Stimulated activated CD8-positive, alpha-beta memory T cell treated with anti-CD3 and anti-CD28 coated beads, Interleukin-7, amount 100 ng/mL, for 1 hour (primary cell): ENCODE results near the gene CACTIN.
"Not testable (repeated sequence)": the region's sequence is repeated elsewhere in the genome, so short reads cannot be mapped to it uniquely, and the experiment has no call there.

Experiments used
- DNase-seq, 2 donors: peaks; one replicate each; pipeline ENCODE4 v3.0.0-alpha.2; 2020; ENCODE audit warnings: low read depth in 2 of 2

CACTIN gene

DNA sequence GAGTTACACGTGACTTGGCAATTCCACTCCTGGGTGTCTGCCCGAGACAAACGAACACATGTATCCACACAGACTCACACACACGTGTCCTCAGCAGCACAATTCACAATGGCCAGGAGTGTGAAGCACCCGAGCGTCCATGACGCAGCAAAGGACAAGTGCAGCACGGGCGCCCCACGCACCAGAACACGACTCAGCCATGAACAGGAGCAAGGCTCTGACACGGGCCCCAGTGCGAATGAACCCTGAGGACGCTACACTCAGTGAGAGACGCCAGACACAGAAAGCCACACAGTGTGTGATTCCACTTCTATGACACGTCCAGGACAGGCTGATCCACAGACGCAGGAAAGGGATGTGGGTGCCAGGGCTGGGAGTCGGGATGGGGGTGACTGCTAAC lies 37.2 kb upstream of the CACTIN start:
- DNase-seq: no peak

- DNase-seq: no peak
Measured at GRCh38 chr19:3661284-3662238, 35.0 kb upstream of the CACTIN start.

GRCh38 chr19:3660493-3661219 lies 34.1 kb upstream of the CACTIN start:
- no peak for DNase-seq

- DNase-seq: no peak
Measured at GRCh38 chr19:3659746-3660112, 33.1 kb upstream of the CACTIN start.

GRCh38 chr19:3658870-3659745 lies 32.5 kb upstream of the CACTIN start:
- no peak for DNase-seq

DNA sequence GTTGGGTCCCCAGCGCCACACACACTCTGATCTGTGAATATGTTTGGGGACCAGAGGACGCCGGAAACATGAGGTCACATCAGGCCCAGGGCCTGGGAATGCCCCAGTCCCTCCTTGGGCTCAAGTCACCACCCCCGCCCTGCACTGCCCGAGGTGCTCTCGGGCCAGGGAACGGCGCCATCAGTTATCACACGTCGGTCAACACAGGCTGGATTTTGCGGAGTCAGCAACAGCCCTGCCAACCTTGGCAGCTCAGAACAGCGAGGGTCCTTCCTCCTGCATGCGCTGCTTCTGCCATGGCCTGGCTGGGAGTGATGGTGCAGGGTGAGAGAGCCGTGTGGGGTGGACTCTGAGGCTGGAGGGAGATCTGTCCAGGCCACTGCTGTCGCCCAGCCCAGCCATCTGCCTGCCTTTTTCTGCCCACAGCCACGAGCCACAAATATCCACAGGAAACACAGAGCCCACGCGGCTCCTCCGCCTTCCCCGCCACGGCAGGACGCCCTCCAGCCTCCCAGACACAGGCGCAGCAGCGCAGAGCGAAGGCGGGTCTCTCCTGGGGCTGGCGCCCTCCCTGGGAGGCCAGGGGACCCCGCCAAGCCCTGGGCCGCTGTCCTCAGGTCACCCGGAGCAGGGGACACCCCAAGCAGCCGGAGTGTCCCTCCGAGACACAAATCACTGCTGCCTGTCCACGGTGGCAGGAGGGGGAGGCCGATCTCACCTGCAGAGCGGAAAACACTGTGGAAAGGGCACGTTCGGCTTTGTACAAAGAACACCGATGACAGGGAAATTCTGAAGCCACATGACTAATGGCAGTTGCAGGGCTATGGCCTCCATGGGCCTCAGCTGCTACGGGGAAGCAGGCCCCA lies 31.6 kb upstream of the CACTIN start:
- DNase-seq: no peak

DNA sequence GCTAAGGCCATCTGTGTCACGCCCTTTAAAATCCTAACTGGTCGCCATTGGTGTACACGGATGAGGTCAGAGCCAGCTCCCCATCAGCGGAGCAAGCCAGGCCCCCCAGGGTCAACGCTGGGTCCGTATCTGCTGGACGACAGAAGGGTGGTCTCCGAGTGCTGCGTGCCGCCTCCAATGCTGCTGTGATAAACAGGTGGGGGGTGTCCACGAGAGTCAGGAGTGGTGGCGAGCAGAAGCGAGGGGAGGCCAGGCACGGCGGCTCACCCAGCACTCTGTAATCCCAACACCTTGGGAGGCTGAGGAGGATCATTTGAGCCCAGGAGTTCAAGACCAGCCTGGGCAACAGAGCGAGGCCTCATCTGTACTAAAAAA lies 30.8 kb upstream of the CACTIN start:
- DNase-seq: no peak

DNA sequence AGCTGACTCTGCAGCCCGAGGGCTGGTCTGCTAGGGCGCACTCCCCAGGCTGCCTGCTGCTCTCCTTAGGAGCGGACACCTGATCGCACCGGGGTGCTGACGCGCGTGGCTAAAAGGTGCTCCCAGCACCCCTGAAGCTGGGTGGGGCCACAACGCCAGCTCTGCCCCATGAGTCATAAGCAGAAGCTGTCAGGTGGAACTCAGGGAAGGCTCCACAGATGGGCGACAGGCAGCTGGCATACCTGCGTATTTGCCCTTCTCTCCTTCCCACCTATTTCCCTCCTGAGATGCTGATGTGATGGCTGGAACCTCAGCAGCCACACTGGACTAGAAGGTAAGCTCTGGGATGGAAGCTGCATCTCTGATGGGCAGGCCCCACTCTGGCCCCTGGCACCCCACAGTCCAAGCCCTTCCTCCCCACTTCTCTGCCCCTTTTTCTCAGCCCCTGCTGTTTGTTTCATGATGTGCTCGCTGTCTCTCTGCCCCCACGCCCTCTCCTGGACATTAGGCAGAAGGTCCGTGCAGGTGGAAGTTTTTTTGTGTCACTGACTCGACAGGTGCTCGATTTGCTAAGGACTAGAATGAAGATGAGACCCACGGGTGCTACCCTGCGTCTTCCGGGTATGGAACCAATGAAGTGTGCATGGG lies 30.3 kb upstream of the CACTIN start:
- no peak for DNase-seq

GRCh38 chr19:3656073-3656746 lies 29.6 kb upstream of the CACTIN start:
- no peak for DNase-seq

- no peak for DNase-seq
Measured at GRCh38 chr19:3655402-3656072, 28.9 kb upstream of the CACTIN start.

DNA sequence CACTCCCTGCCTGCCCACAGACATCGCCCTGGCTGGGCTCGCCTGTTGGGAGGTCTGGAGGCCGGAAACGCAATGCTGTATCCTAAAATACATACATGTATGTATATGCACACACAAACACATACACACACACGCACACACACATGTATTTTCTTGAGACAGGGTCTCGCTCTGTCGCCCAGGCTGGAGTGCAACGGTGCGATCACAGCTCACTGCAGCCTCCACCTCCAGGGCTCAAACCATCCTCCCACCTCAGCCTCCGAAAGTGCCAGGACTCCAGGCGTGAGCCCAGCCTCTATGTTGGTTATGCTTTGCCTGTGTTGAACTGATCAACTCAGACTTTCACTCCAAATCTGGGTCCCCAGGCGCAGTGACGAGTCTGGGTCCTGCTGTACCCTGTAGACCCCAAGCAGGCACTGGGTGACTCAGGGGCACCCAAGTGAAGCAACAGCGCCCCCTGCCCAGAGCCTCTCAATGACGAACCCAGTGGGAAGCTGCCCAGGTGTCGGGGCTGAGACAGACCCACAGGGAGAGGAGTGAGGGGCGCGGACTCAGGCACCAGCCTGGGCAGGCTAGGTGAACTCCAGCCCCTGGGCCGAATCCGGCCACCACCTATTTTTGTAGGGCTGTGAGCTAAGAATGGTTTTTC lies 27.4 kb upstream of the CACTIN start:
- DNase-seq: no peak

DNA sequence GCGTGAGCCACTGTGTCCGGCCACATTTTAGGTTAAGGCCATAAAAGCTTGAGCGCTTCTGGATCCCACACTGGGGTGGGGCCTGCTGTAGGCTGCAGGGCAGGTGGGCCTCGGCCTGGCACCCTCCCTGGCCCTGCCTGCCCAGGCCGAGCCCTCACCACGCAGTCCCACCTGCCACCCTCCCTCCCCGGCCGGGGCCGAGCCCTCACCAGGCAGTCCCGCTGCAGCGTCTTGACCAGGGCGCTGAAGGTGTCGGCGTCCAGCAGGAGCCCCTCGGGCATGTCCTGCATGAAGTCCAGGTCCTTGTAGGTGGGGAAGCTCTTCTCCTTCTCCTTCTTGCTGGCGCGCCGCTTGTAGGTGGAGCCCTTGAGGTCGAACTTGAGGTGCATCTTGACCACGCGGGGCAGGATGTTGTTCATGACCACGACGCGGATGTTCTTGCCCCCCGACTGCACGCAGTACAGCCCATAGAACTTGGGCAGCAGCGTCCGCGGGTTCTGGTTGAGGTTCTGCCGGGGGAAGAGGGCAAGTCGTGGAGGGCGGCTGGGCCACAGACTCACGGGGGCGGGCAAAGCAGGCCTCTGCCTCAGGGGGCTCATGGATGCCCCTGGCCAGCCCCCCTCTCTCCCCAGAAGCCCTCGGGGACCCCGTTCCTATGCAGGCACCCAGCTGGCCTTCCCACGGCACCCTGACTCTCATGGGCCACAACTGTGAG lies 26.6 kb upstream of the CACTIN start:
- no peak for DNase-seq

DNA sequence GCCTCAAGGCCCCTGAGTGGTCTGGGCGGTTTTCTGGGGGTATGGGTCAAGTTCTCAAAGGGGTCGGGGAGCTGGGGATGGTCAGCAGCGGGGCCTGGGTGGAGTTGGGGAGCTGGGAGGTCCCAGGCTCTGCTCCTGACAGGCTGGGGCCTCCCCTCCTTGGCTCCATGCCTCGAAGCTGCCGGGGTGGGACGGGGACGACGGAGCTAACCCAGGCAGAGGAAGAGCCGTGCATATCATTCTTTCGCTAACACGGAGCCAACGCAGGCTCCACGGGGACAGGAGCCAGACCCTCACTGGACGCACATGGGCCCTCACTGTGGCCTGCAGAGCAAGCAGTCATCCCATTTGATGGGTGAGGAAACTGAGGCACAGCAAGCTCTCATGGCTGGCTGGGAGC lies 25.8 kb upstream of the CACTIN start:
- DNase-seq: no peak

- DNase-seq: no peak
Measured at GRCh38 chr19:3651684-3652083, 25.1 kb upstream of the CACTIN start.

DNA sequence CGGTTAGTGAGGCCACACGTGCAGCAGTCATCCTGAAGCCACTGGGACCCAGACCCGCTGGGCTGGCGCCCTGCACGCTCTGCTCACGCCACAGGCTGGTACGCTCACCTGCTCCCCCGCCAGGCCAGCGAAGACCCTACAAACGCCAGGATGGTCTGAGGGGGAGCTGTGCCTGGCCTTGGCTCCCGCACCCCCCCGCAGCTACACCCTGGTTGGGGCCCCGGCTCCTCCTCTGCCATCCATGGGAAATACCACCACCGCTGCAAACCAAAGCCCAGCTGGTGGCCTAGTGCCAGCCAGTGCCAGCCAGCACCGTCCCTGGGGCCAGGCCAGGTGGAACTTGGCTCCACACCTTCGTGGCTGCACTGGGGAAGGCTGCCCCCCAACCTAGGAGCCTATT lies 23.3 kb upstream of the CACTIN start:
- DNase-seq: no peak

DNA sequence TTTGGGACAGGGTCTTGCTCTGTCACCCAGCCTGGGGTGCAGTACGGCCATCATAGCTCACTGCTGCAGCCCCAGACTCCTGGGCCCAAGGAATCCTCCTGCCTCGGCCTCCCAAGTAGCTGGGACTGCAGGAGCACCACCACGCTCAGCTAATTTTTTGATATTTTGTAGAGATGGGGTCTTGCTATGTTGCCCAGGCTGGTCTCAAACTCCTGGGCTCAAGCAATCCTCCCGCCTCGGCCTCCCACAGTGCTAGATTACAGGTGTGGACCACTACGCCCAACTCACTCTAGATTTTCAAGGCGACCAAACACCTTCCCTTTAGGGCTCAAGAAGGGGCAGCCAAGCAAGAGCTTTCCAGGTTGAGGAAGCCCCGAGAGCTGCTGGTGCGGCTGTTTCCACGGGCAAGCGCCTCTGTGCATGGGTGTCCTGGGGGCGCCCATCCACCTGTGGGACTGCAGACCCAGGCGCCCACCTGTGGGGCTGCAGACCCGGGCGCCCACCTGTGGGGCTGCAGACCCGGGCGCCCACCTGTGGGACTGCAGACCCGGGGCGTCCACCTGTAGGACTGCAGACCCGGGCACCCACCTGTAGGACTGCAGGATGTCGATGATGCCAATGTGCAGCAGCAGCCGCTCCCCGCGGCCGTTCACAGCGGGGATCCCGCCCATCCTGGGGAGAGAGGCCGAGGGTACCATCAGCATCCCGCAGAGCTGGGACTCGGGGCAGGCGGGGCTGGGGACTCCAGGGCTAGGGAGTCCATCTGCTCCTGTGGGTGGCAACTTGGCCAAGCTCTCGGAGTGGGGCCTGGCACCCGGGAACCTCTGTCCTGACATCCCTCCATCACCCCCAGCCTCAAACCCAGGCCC lies 21.7 kb upstream of the CACTIN start:
- no peak for DNase-seq

DNA sequence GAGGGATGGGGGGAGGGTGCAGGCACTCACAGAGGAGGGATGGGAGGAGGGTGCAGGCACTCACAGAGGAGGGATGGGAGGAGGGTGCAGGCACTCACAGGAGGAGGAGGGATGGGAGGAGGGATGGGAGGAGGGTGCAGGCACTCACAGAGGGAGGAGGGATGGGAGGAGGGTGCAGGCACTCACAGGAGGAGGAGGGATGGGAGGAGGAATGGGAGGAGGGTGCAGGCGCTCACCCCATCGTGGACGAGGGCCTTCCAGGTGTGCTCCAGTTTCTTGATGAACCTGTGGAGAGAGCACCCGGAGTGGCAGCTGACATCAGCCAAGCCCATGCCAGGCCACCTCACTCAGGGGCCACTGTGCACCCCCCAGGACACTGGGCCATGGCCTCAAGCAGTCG lies 20.5 kb upstream of the CACTIN start:
- not testable (repeated sequence) for DNase-seq
